ENCODE results near the gene SMYD1. TPM values are rescaled to one million over a fixed set of nuclear protein-coding genes. Genes with fewer than 3 reads are reported as not detected.

SMYD1 gene
- total RNA-seq, 1 experiment from 2014 or later = not detected

- no TSS peak for BruUV-seq (replicated peaks)
- Histone ChIP-seq H3K9me2 (ENCODE audit: insufficient read depth) (no peaks in the 10 kb centered on the region; the same call in 1 of the 2 replicates), H2AFZ (no peak overlapping the region), H3K27ac (no peak overlapping the region), H3K4me2 (no peak overlapping the region), H3K9me3 (ENCODE audit: insufficient read depth, low read depth) (no peaks in the 10 kb centered on the region), H3K4me1 (replicated peaks; ENCODE audit: insufficient read depth) (no peaks in the 10 kb centered on the region), H3K4me3 (no peak overlapping the region), H3K36me3 (ENCODE audit: low read depth) (no peaks in the 10 kb centered on the region), H3F3A (ENCODE audit: insufficient read depth, low read depth) (no peaks in the 10 kb centered on the region), H3K27me3 (ENCODE audit: insufficient read depth, low read depth) (peaks cover 59% of the 10 kb centered on the region), H4K20me1 (ENCODE audit: insufficient read depth) (no peaks in the 10 kb centered on the region), H3K79me2 (ENCODE audit: low read depth) (no peaks in the 10 kb centered on the region)
- DNase-seq = no peak
- POLR2A ChIA-PET (ENCODE audit: unreplicated experiment) = no interaction called here
- CTCF ChIA-PET = no interaction called here
- intact Hi-C loops (cut with micrococcal nuclease; ENCODE audit: unreplicated experiment) = no loop called here
- TF ChIP-seq CTCF (conservative IDR thresholded peaks at IDR 0.05) = no peak
These were observed 69.2 kb downstream of the SMYD1 start for GRCh38 chr2:88136817-88137216.

GRCh38 chr2:88137833-88138232, 70.2 kb downstream of the SMYD1 start:
- ChIA-PET POLR2A (ENCODE audit: unreplicated experiment) (no interaction called here), CTCF (interaction anchor here (0.6 kb wide), 1 partner anchor 32 kb away, joined by 8 read pairs; no protein-coding TSS in a partner anchor)
- Histone ChIP-seq H3K9me3 (ENCODE audit: insufficient read depth, low read depth) (no peaks in the 10 kb centered on the region), H3K4me3 (no peak overlapping the region), H2AFZ (no peak overlapping the region), H3K4me1 (replicated peaks; ENCODE audit: insufficient read depth) (no peaks in the 10 kb centered on the region), H3K4me2 (no peak overlapping the region), H3K27ac (no peak overlapping the region), H3F3A (ENCODE audit: insufficient read depth, low read depth) (no peaks in the 10 kb centered on the region), H3K9me2 (ENCODE audit: insufficient read depth) (no peaks in the 10 kb centered on the region; the same call in 1 of the 2 replicates), H3K27me3 (ENCODE audit: insufficient read depth, low read depth) (peaks cover 64% of the 10 kb centered on the region), H4K20me1 (ENCODE audit: insufficient read depth) (no peaks in the 10 kb centered on the region), H3K79me2 (ENCODE audit: low read depth) (no peaks in the 10 kb centered on the region), H3K36me3 (ENCODE audit: low read depth) (no peaks in the 10 kb centered on the region)
- no TSS peak for BruUV-seq (replicated peaks)
- TF ChIP-seq CTCF (conservative IDR thresholded peaks at IDR 0.05) (no peak), EZH2 (IDR thresholded peaks at IDR 0.05; ENCODE audit: low read depth) (no peak)
- DNase-seq = no peak
- intact Hi-C loops (cut with micrococcal nuclease; ENCODE audit: unreplicated experiment) = no loop called here

GRCh38 chr2:88139203-88139702, 71.6 kb downstream of the SMYD1 start:
- H3K27me3 ChIP-seq (ENCODE audit: insufficient read depth, low read depth) = peaks cover 77% of the 10 kb centered on the region
- H3K4me2 ChIP-seq = no peak overlapping the region
- BruUV-seq (replicated peaks) = no TSS peak
- H3K4me1 ChIP-seq (replicated peaks; ENCODE audit: insufficient read depth) = no peaks in the 10 kb centered on the region
- no peaks in the 10 kb centered on the region for H4K20me1 ChIP-seq (ENCODE audit: insufficient read depth)
- no peak overlapping the region for H2AFZ ChIP-seq
- intact Hi-C loops (cut with micrococcal nuclease; ENCODE audit: unreplicated experiment) = no loop called here
- H3K9me3 ChIP-seq (ENCODE audit: insufficient read depth, low read depth) = no peaks in the 10 kb centered on the region
- H3F3A ChIP-seq (ENCODE audit: insufficient read depth, low read depth) = no peaks in the 10 kb centered on the region
- POLR2A ChIA-PET (ENCODE audit: unreplicated experiment) = no interaction called here
- CTCF ChIA-PET = no interaction called here
- H3K36me3 ChIP-seq (ENCODE audit: low read depth) = no peaks in the 10 kb centered on the region
- H3K9me2 ChIP-seq (ENCODE audit: insufficient read depth) = no peaks in the 10 kb centered on the region; the same call in 1 of the 2 replicates
- DNase-seq = no peak
- no peaks in the 10 kb centered on the region for H3K79me2 ChIP-seq (ENCODE audit: low read depth)
- H3K4me3 ChIP-seq = no peak overlapping the region
- no peak for TF ChIP-seq EZH2 (IDR thresholded peaks at IDR 0.05; ENCODE audit: low read depth)
- TF ChIP-seq CTCF (conservative IDR thresholded peaks at IDR 0.05) = no peak
- H3K27ac ChIP-seq = no peak overlapping the region
